Fibroblast of skin of right biceps (primary cell): ENCODE measurements around the gene ZNHIT3.

Experiments used
- DNase-seq: peaks from one replicate; pipeline ENCODE4 v3.0.0-alpha.2; 2013

Gene ZNHIT3

GRCh38 chr17:36515837-36516236 lies 29.4 kb downstream of the ZNHIT3 start:
- DNase-seq = no peak

- DNase-seq = no peak
These were observed 36.6 kb downstream of the ZNHIT3 start for GRCh38 chr17:36523113-36523512.

- DNase-seq = no peak
These were observed 38.0 kb downstream of the ZNHIT3 start for GRCh38 chr17:36524428-36524876.

GRCh38 chr17:36525113-36525512 lies 38.6 kb downstream of the ZNHIT3 start:
- DNase-seq = no peak

GRCh38 chr17:36525888-36526287 lies 39.4 kb downstream of the ZNHIT3 start:
- no peak for DNase-seq

- DNase-seq = no peak
These were observed 41.3 kb downstream of the ZNHIT3 start for GRCh38 chr17:36527621-36528250.

GRCh38 chr17:36529121-36529520 lies 42.6 kb downstream of the ZNHIT3 start:
- DNase-seq = peak; percentile 73

GRCh38 chr17:36532435-36532975 lies 46.0 kb downstream of the ZNHIT3 start:
- no peak for DNase-seq

GRCh38 chr17:36533935-36534839 lies 47.7 kb downstream of the ZNHIT3 start:
- peak; percentile 64 for DNase-seq

GRCh38 chr17:36534840-36535668 lies 48.6 kb downstream of the ZNHIT3 start, which contains the start of the genes MYO19 and PIGW:
Gene MYO19 (minus strand): TSS chr17:36534868. CDS start chr17:36532538, 2,330 bp downstream.
Gene PIGW (plus strand): TSS chr17:36534987. CDS start chr17:36537102, 2,115 bp downstream.
- peak; percentile 91 for DNase-seq

- DNase-seq = no peak
These were observed 49.2 kb downstream of the ZNHIT3 start for GRCh38 chr17:36535669-36536081.

- no peak for DNase-seq
These were observed 54.2 kb downstream of the ZNHIT3 start for GRCh38 chr17:36540696-36541095.

GRCh38 chr17:36542755-36543154 lies 56.3 kb downstream of the ZNHIT3 start:
- no peak for DNase-seq

GRCh38 chr17:36544044-36544306 lies 57.5 kb downstream of the ZNHIT3 start:
- peak; percentile 44 for DNase-seq

- DNase-seq = peak; percentile 95
These were observed 58.0 kb downstream of the ZNHIT3 start, which contains the start of gene GGNBP2 for GRCh38 chr17:36544307-36545076. Gene GGNBP2 (plus strand): TSS chr17:36544919. CDS start chr17:36545725, 806 bp downstream.

- DNase-seq = no peak
These were observed 58.6 kb downstream of the ZNHIT3 start for GRCh38 chr17:36545077-36545464.
